IMR-90 (cell line): ENCODE measurements around the gene KRR1. TPM values are rescaled to one million over a fixed set of nuclear protein-coding genes. Genes with fewer than 3 reads are reported as not detected.

Experiments
- ATAC-seq: fragments of 200-7000 bp; cut with Tn5 transposase; 2 replicates; pipeline ENCODE4 v1.9.1; 2020; ENCODE audit warnings: low read depth, mild to moderate bottlenecking, moderate library complexity
- BruUV-seq: library from RNA; stranded (reverse); fragments of 400-500 nt; replicated peaks from 2 replicates; lab custom pipeline; 2021; lab: Mats Ljungman, UMichigan
- CTCF ChIA-PET: fragments of 300-600 bp; formaldehyde crosslinking; extraction: SDS; loops from one replicate; lab custom pipeline; 2021; ENCODE audit warnings: antibody characterized with exemption; lab: Yijun Ruan, JAX
- POLR2A ChIA-PET: fragments of 300-600 bp; sonication (Branson Sonifier 250); formaldehyde crosslinking; loops from one replicate; lab custom pipeline; 2022; ENCODE audit warnings: antibody characterized with exemption; ENCODE audit not compliant: unreplicated experiment; lab: Charles Lee
- DNase-seq: peaks from one replicate; pipeline ENCODE4 v3.0.0; 2013
- H2AFZ ChIP-seq: replicated peaks from 2 replicates; pipeline ENCODE3; 2013; ENCODE audit warnings: low read length, mild to moderate bottlenecking; ENCODE audit not compliant: poor library complexity
- H2AK5ac ChIP-seq: 2 replicates; pipeline ENCODE4 v1.6.1; 2013; ENCODE audit warnings: low read depth, low read length, inconsistent platforms
- H2AK9ac ChIP-seq: replicated peaks from 2 replicates; pipeline ENCODE3; 2013; ENCODE audit warnings: mild to moderate bottlenecking, low read depth, low read length, moderate library complexity; ENCODE audit not compliant: poor library complexity
- H2BK120ac ChIP-seq: 2 replicates; pipeline ENCODE4 v1.6.1; 2013; ENCODE audit warnings: low read depth, low read length, inconsistent platforms
- H2BK15ac ChIP-seq: 3 replicates; pipeline ENCODE4 v1.6.1; 2013; ENCODE audit warnings: low read depth, low read length, inconsistent platforms
- H2BK20ac ChIP-seq: 2 replicates; pipeline ENCODE4 v1.6.1; 2013; ENCODE audit warnings: low read depth, mild to moderate bottlenecking, inconsistent platforms, low read length, moderate library complexity
- H2BK5ac ChIP-seq: 2 replicates; pipeline ENCODE4 v1.6.1; 2013; ENCODE audit warnings: mild to moderate bottlenecking, low read depth, low read length, inconsistent platforms; ENCODE audit not compliant: poor library complexity, severe bottlenecking
- H3K14ac ChIP-seq: replicated peaks from 2 replicates; pipeline ENCODE4 v1.6.1; 2013; ENCODE audit warnings: low read depth, low read length, inconsistent platforms
- H3K18ac ChIP-seq: 2 replicates; pipeline ENCODE4 v1.6.1; 2013; ENCODE audit warnings: low read depth, low read length, control low read depth
- H3K23ac ChIP-seq: 2 replicates; pipeline ENCODE4 v1.6.1; 2013; ENCODE audit warnings: low read depth, low read length, inconsistent platforms
- H3K27ac ChIP-seq: 2 replicates; pipeline ENCODE4 v1.5.1; 2013; ENCODE audit warnings: mild to moderate bottlenecking, control low read depth, low read length; ENCODE audit not compliant: insufficient read depth
- H3K27me3 ChIP-seq: 2 replicates; pipeline ENCODE4 v1.6.1; 2013; ENCODE audit warnings: low read length; ENCODE audit not compliant: control insufficient read depth, insufficient read depth
- H3K36me3 ChIP-seq: 2 replicates; pipeline ENCODE4 v1.6.1; 2013; ENCODE audit warnings: low read length, mixed read lengths; ENCODE audit not compliant: control insufficient read depth, insufficient read depth
- H3K4ac ChIP-seq: 2 replicates; pipeline ENCODE4 v1.6.1; 2013; ENCODE audit warnings: low read depth, low read length, inconsistent platforms
- H3K4me1 ChIP-seq: 2 replicates; pipeline ENCODE4 v1.6.1; 2013; ENCODE audit warnings: low read length, mixed read lengths; ENCODE audit not compliant: control insufficient read depth, insufficient read depth
- H3K4me2 ChIP-seq: 2 replicates; pipeline ENCODE4 v1.6.1; 2013; ENCODE audit warnings: low read depth, mild to moderate bottlenecking, control low read depth, low read length, moderate library complexity
- H3K4me3 ChIP-seq: 2 replicates; pipeline ENCODE4 v1.5.1; 2013; ENCODE audit warnings: low read depth, mild to moderate bottlenecking, control low read depth, low read length, moderate library complexity; ENCODE audit not compliant: insufficient read depth
- H3K56ac ChIP-seq: 2 replicates; pipeline ENCODE4 v1.6.1; 2013; ENCODE audit warnings: low read length, inconsistent platforms; ENCODE audit not compliant: insufficient read depth; ENCODE audit errors: extremely low read depth
- H3K79me1 ChIP-seq, 2 experiments: 2 replicates each; pipeline ENCODE4 v1.6.1; 2013; ENCODE audit warnings: low read length in 2 of 2, inconsistent platforms in 1 of 2, low read depth in 1 of 2
- H3K9ac ChIP-seq: 2 replicates; pipeline ENCODE4 v1.6.1; 2013; ENCODE audit warnings: low read depth, low read length, control low read depth
- H3K9me1 ChIP-seq: 2 replicates; pipeline ENCODE4 v1.6.1; 2013; ENCODE audit warnings: low read length, inconsistent platforms; ENCODE audit not compliant: insufficient read depth
- H3K9me3 ChIP-seq: 2 replicates; pipeline ENCODE4 v1.6.1; 2013; ENCODE audit warnings: low read length; ENCODE audit not compliant: control insufficient read depth, insufficient read depth
- H4K20me1 ChIP-seq: 2 replicates; pipeline ENCODE4 v1.6.1; 2013; ENCODE audit warnings: low read length, inconsistent platforms; ENCODE audit not compliant: insufficient read depth
- H4K5ac ChIP-seq: 2 replicates; pipeline ENCODE4 v1.6.1; 2013; ENCODE audit warnings: mild to moderate bottlenecking, low read depth, low read length, control low read depth
- H4K8ac ChIP-seq, 2 experiments: 2 replicates each; pipeline ENCODE4 v1.6.1; 2013; ENCODE audit warnings: low read depth in 2 of 2, low read length in 2 of 2, control low read depth in 1 of 2, inconsistent platforms in 1 of 2
- H4K91ac ChIP-seq: 2 replicates; pipeline ENCODE4 v1.6.1; 2013; ENCODE audit warnings: low read depth, low read length, inconsistent platforms; ENCODE audit not compliant: insufficient read depth
- BHLHE40 ChIP-seq: fragments of 150-350 bp; IDR thresholded peaks from 2 replicates; pipeline ENCODE4 v1.6.1; 2016; ENCODE audit warnings: mild to moderate bottlenecking, low read depth, low read length
- CEBPB ChIP-seq: IDR thresholded peaks from 2 replicates; pipeline ENCODE4 v1.6.1; 2012; ENCODE audit warnings: low read depth, low read length, improper control_type of control experiment
- CHD1 ChIP-seq: IDR thresholded peaks from 2 replicates; pipeline ENCODE4 v1.6.1; 2012; ENCODE audit warnings: low read depth, low read length, improper control_type of control experiment
- ELK1 ChIP-seq: fragments of 150-350 bp; IDR thresholded peaks from 2 replicates; pipeline ENCODE4 v1.6.1; 2016; ENCODE audit warnings: low read depth, mild to moderate bottlenecking, low read length, moderate library complexity, borderline replicate concordance
- FOS ChIP-seq: fragments of 150-350 bp; IDR thresholded peaks from 2 replicates; pipeline ENCODE4 v1.6.1; 2016; ENCODE audit warnings: low read depth, low read length
- MAFK ChIP-seq: IDR thresholded peaks from 2 replicates; pipeline ENCODE4 v1.6.1; 2012; ENCODE audit warnings: low read depth, low read length, improper control_type of control experiment
- MAZ ChIP-seq: IDR thresholded peaks from 2 replicates; pipeline ENCODE4 v1.6.1; 2012; ENCODE audit warnings: low read depth, mild to moderate bottlenecking, low read length, improper control_type of control experiment, moderate library complexity, borderline replicate concordance
- MXI1 ChIP-seq: IDR thresholded peaks from 2 replicates; pipeline ENCODE4 v1.6.1; 2012; ENCODE audit warnings: low read depth, mild to moderate bottlenecking, low read length, moderate library complexity, borderline replicate concordance
- NFE2L2 ChIP-seq: fragments of 150-350 bp; IDR thresholded peaks from 2 replicates; pipeline ENCODE4 v1.6.1; 2016; ENCODE audit warnings: low read depth, mild to moderate bottlenecking, low read length
- POLR2A ChIP-seq: IDR thresholded peaks from 2 replicates; pipeline ENCODE4 v1.6.1; 2012; ENCODE audit warnings: mild to moderate bottlenecking, low read depth, low read length
- RAD21 ChIP-seq: IDR thresholded peaks from 2 replicates; pipeline ENCODE4 v1.6.1; 2012; ENCODE audit warnings: low read length, improper control_type of control experiment
- RCOR1 ChIP-seq: IDR thresholded peaks from 2 replicates; pipeline ENCODE4 v1.6.1; 2012; ENCODE audit warnings: mild to moderate bottlenecking, low read length, improper control_type of control experiment; ENCODE audit not compliant: insufficient replicate concordance
- RFX5 ChIP-seq: IDR thresholded peaks from 2 replicates; pipeline ENCODE4 v1.8.0; 2012; ENCODE audit warnings: low read depth, mild to moderate bottlenecking, low read length, moderate library complexity
- SMC3 ChIP-seq: fragments of 150-350 bp; IDR thresholded peaks from 2 replicates; pipeline ENCODE4 v1.6.1; 2016; ENCODE audit warnings: low read depth, mild to moderate bottlenecking, antibody characterized with exemption, low read length, moderate library complexity
- USF2 ChIP-seq: fragments of 150-350 bp; IDR thresholded peaks from 2 replicates; pipeline ENCODE4 v1.6.1; 2017; ENCODE audit warnings: mild to moderate bottlenecking, antibody characterized with exemption, low read length, low read depth
- WGBS, 2 experiments: methylation state at CpG; one replicate each; pipeline versions ENCODE4 v1.1.5 to v1.1.7; 2013; ENCODE audit warnings: missing lambda C conversion rate in 2 of 2; ENCODE audit not compliant: insufficient read length in 1 of 2; ENCODE audit errors: extremely low coverage in 2 of 2; 5-methylcytosine and 5-hydroxymethylcytosine counted together
- dilution Hi-C: fragments of 300-500 bp; cut with HindIII; formaldehyde crosslinking; loops from one replicate; pipeline ENCODE4 v1.14.3; 2018; ENCODE audit warnings: low sequenced_read_pairs; ENCODE audit not compliant: unreplicated experiment
- in situ Hi-C: fragments of 300-500 bp; cut with MboI; formaldehyde crosslinking; loops from 3 replicates; pipeline ENCODE4 v1.14.3; 2019; ENCODE audit warnings: low sequenced_read_pairs, inconsistent platforms, mixed read lengths
- intact Hi-C: fragments of 100-400 bp; cut with micrococcal nuclease; formaldehyde crosslinking; loops from 2 replicates; pipeline ENCODE4 v1.10.0; 2022
- polyA plus RNA-seq, 3 experiments: library from polyadenylated mRNA; depleted of rRNA; stranded (reverse); fragments of >200 nt; gene quantifications; 2 replicates each; pipeline ENCODE4 v1.2.3, GENCODE V29; 2012; ENCODE audit warnings: low replicate concordance in 1 of 3
- total RNA-seq: library from RNA; depleted of rRNA; stranded (reverse); fragments of >200 nt; gene quantifications from 2 replicates; pipeline ENCODE4 v1.2.3, GENCODE V29; 2012

KRR1 gene
- total and polyA plus RNA-seq, 2 of the 4 experiments (the other 2 are of a cell fraction), result 18.3 to 31.4 TPM

GRCh38 chr12:75452675-75453330, 58.6 kb downstream of the KRR1 start:
- Histone ChIP-seq H2AFZ (no peak overlapping the region), H4K8ac (peak overlapping the region in 1 of 2 experiments; percentile 34; a peak in 1 of 4 replicates), H2BK15ac (0 out of 3 replicates have a peak overlapping the region, but pooled peaks have one; percentile 39), H2BK120ac (peak overlapping the region; percentile 3; the same call in 1 of the 2 replicates), H3K27me3 (no peaks in the 10 kb centered on the region), H2BK20ac (0 out of 2 replicates have a peak overlapping the region, but pooled peaks have one; percentile 10), H4K5ac (no peak overlapping the region), H3K18ac (no peak overlapping the region; the same call in 1 of the 2 replicates), H3K56ac (no peak overlapping the region), H3K36me3 (no peaks in the 10 kb centered on the region), H3K79me1 (no peaks in the 10 kb centered on the region), H2AK5ac (peak overlapping the region; percentile 21; the same call in 1 of the 2 replicates), H3K4ac (no peak overlapping the region), H3K14ac (no peak overlapping the region), H3K9me1 (no peaks in the 10 kb centered on the region; the same call in 1 of the 2 replicates), H3K4me3 (no peak overlapping the region), H3K4me1 (no peaks in the 10 kb centered on the region), H2AK9ac (no peak overlapping the region), H4K91ac (0 out of 2 replicates have a peak overlapping the region, but pooled peaks have one; percentile 12), H3K4me2 (no peak overlapping the region), H3K23ac (no peak overlapping the region), H3K27ac (no peak overlapping the region), H4K20me1 (no peaks in the 10 kb centered on the region), H3K9ac (no peak overlapping the region; the same call in 1 of the 2 replicates), H2BK5ac (no peak overlapping the region), H3K9me3 (peaks cover 2% of the 10 kb centered on the region; the same call in 1 of the 2 replicates)
- dilution Hi-C loops (no loop called here), intact Hi-C loops (no loop called here), in situ Hi-C loops (no loop called here)
- ChIA-PET POLR2A (no interaction called here), CTCF (interaction anchor here (1.3 kb wide), 1 partner anchor 119 kb away, joined by 3 read pairs; the partner anchor contains the start of gene GLIPR1L1)
- WGBS, 2 experiments, result no CpG with 5 or more reads among the region's 3 CpGs
- ATAC-seq (peak; percentile 88), DNase-seq (peak; percentile 64)
- BruUV-seq, result no TSS peak
- TF ChIP-seq RAD21 (no peak), RFX5 (no peak), CEBPB (no peak), NFE2L2 (no peak), FOS (no peak), BHLHE40 (no peak), USF2 (no peak), MAFK (no peak), CHD1 (no peak), POLR2A (no peak), RCOR1 (no peak), ELK1 (no peak), SMC3 (no peak), MXI1 (no peak), MAZ (no peak)
